H1 (cell line): ENCODE results near the gene CRTC3. TPM values are rescaled to one million over a fixed set of nuclear protein-coding genes. Genes with fewer than 3 reads are reported as not detected.

Experiments
- CTCF ChIA-PET: fragments of 300-600 bp; sonication (Branson Sonifier 250); formaldehyde crosslinking; loops from one replicate; lab custom pipeline; 2021; ENCODE audit not compliant: partially characterized antibody; lab: Charles Lee
- POLR2A ChIA-PET: fragments of 300-600 bp; sonication (Branson Sonifier 250); formaldehyde crosslinking; loops from one replicate; lab custom pipeline; 2021; ENCODE audit warnings: inconsistent platforms; ENCODE audit not compliant: partially characterized antibody; lab: Charles Lee
- DNase-seq, 2 experiments: peaks; one replicate each; pipeline versions ENCODE4 v3.0.0 to v3.0.0-alpha.2; 2010 to 2022; ENCODE audit warnings: low spot score in 2 of 2, low read depth in 1 of 2, mixed read lengths in 1 of 2
- FAIRE-seq: peaks from 2 replicates; lab custom pipeline; 2011; peaks lifted over from hg19 to GRCh38; lab: Jason Lieb, UNC
- H2AFZ ChIP-seq: 2 replicates; pipeline ENCODE4 v1.8.1; 2012; ENCODE audit warnings: low read length, inconsistent platforms
- H2AK5ac ChIP-seq: 2 replicates; pipeline ENCODE4 v1.6.1; 2013; ENCODE audit warnings: low read depth, low read length
- H2BK120ac ChIP-seq: replicated peaks from 2 replicates; pipeline ENCODE3; 2013; ENCODE audit warnings: low read depth, low read length, inconsistent platforms
- H2BK12ac ChIP-seq: 2 replicates; pipeline ENCODE4 v1.6.1; 2013; ENCODE audit warnings: low read depth, low read length
- H2BK15ac ChIP-seq: 2 replicates; pipeline ENCODE4 v1.6.1; 2013; ENCODE audit warnings: low read length
- H2BK20ac ChIP-seq: 2 replicates; pipeline ENCODE4 v1.6.1; 2013; ENCODE audit warnings: low read length
- H2BK5ac ChIP-seq: 2 replicates; pipeline ENCODE4 v1.6.1; 2013; ENCODE audit warnings: low read depth, low read length
- H3K14ac ChIP-seq: 2 replicates; pipeline ENCODE4 v1.6.1; 2013; ENCODE audit warnings: inconsistent platforms; ENCODE audit not compliant: insufficient read length
- H3K18ac ChIP-seq: 2 replicates; pipeline ENCODE4 v1.6.1; 2013; ENCODE audit warnings: low read length; ENCODE audit errors: extremely low read depth
- H3K23ac ChIP-seq: 2 replicates; pipeline ENCODE4 v1.6.1; 2013; ENCODE audit warnings: inconsistent platforms; ENCODE audit not compliant: insufficient read length
- H3K23me2 ChIP-seq: 2 replicates; pipeline ENCODE4 v1.6.1; 2013; ENCODE audit warnings: low read depth, low read length
- H3K27ac ChIP-seq: 2 replicates; pipeline ENCODE4 v1.6.1; 2011; ENCODE audit warnings: low read depth, low read length, inconsistent platforms
- H3K27me3 ChIP-seq, 4 experiments: replicated peaks in 1 of 4; 1 replicate in 1 of 4; 2 replicates in 3 of 4; pipeline versions ENCODE4 v1.6.1 to v1.8.1; 2011 to 2013; ENCODE audit warnings: low read length in 3 of 4, mild to moderate bottlenecking in 3 of 4, inconsistent platforms in 2 of 4, mixed read lengths in 2 of 4, moderate library complexity in 1 of 4; ENCODE audit not compliant: control insufficient read depth in 3 of 4, insufficient read depth in 3 of 4; ENCODE audit errors: extremely low read depth in 1 of 4
- H3K36me3 ChIP-seq, 4 experiments: 2 replicates each; pipeline versions ENCODE4 v1.6.1 to v1.8.1; 2011 to 2013; ENCODE audit warnings: mild to moderate bottlenecking in 4 of 4, low read length in 3 of 4, moderate library complexity in 2 of 4, control low read depth in 1 of 4, inconsistent platforms in 1 of 4; ENCODE audit not compliant: insufficient read depth in 4 of 4, control insufficient read depth in 2 of 4
- H3K4ac ChIP-seq: replicated peaks from 2 replicates; pipeline ENCODE3; 2013; ENCODE audit warnings: low read length, low read depth, mixed read lengths, inconsistent platforms; ENCODE audit not compliant: insufficient read length
- H3K4me1 ChIP-seq, 4 experiments: replicated peaks in 1 of 4; 1 replicate in 1 of 4; 2 replicates in 3 of 4; pipeline versions ENCODE4 v1.6.1 to v1.8.1; 2011 to 2013; ENCODE audit warnings: low read length in 3 of 4, inconsistent platforms in 2 of 4, mixed read lengths in 1 of 4; ENCODE audit not compliant: insufficient read depth in 4 of 4, control insufficient read depth in 3 of 4
- H3K4me2 ChIP-seq, 2 experiments: 2 replicates each; pipeline versions ENCODE4 v1.6.1 to v1.8.1; 2011 to 2013; ENCODE audit warnings: low read depth in 2 of 2, low read length in 2 of 2, control low read depth in 1 of 2, inconsistent platforms in 1 of 2, mild to moderate bottlenecking in 1 of 2; ENCODE audit not compliant: insufficient read depth in 1 of 2
- H3K4me3 ChIP-seq, 4 experiments: fragments of 200-600, 300-600 bp in 1 of 4; sonication (generic), shearing (Covaris generic), sonication (Bioruptor Twin) in 1 of 4; 2 replicates each; pipeline versions ENCODE4 v1.5.1 to v1.8.1; 2011 to 2016; ENCODE audit warnings: low read length in 4 of 4, low read depth in 3 of 4, control low read depth in 2 of 4, inconsistent platforms in 2 of 4, mild to moderate bottlenecking in 2 of 4, mixed read lengths in 1 of 4, moderate library complexity in 1 of 4; ENCODE audit not compliant: insufficient read depth in 2 of 4; ENCODE audit errors: extremely low read depth in 1 of 4
- H3K56ac ChIP-seq: replicated peaks from 2 replicates; pipeline ENCODE3; 2013; ENCODE audit warnings: low read depth, mild to moderate bottlenecking, mixed read lengths, low read length, inconsistent platforms; ENCODE audit not compliant: insufficient read length
- H3K79me1 ChIP-seq: 2 replicates; pipeline ENCODE4 v1.6.1; 2013; ENCODE audit warnings: low read depth, low read length, control low read depth
- H3K79me2 ChIP-seq, 2 experiments: 2 replicates each; pipeline versions ENCODE4 v1.6.1 to v1.8.1; 2012 to 2013; ENCODE audit warnings: low read length in 2 of 2, mild to moderate bottlenecking in 2 of 2, inconsistent platforms in 1 of 2; ENCODE audit not compliant: insufficient read depth in 2 of 2, control insufficient read depth in 1 of 2
- H3K9ac ChIP-seq, 4 experiments: replicated peaks in 1 of 4; 1 replicate in 1 of 4; 2 replicates in 3 of 4; pipeline versions ENCODE4 v1.6.1 to v1.8.1; 2011 to 2013; ENCODE audit warnings: low read depth in 3 of 4, low read length in 3 of 4, control low read depth in 2 of 4, mild to moderate bottlenecking in 2 of 4, moderate library complexity in 2 of 4, inconsistent platforms in 1 of 4; ENCODE audit errors: extremely low read depth in 1 of 4
- H3K9me3 ChIP-seq, 2 experiments: 2 replicates each; pipeline versions ENCODE4 v1.6.1 to v1.8.1; 2012 to 2013; ENCODE audit warnings: mild to moderate bottlenecking in 2 of 2, moderate library complexity in 2 of 2, control low read depth in 1 of 2, inconsistent platforms in 1 of 2, low read depth in 1 of 2, low read length in 1 of 2, mixed read lengths in 1 of 2; ENCODE audit not compliant: insufficient read depth in 2 of 2
- H4K20me1 ChIP-seq, 2 experiments: replicated peaks in 1 of 2; 2 replicates each; pipeline versions ENCODE3 to v1.8.1; 2011 to 2013; ENCODE audit warnings: inconsistent platforms in 2 of 2, low read length in 2 of 2, mild to moderate bottlenecking in 1 of 2; ENCODE audit not compliant: insufficient read depth in 2 of 2, control insufficient read depth in 1 of 2
- H4K5ac ChIP-seq: 2 replicates; pipeline ENCODE4 v1.6.1; 2013; ENCODE audit warnings: low read length, low read depth, mixed read lengths, inconsistent platforms; ENCODE audit not compliant: insufficient read length
- H4K8ac ChIP-seq: 2 replicates; pipeline ENCODE4 v1.8.0; 2013; ENCODE audit warnings: mild to moderate bottlenecking, moderate library complexity, low read length, inconsistent platforms; ENCODE audit not compliant: insufficient read depth; ENCODE audit errors: extremely low read depth
- H4K91ac ChIP-seq: replicated peaks from 2 replicates; pipeline ENCODE3; 2013; ENCODE audit warnings: low read length, mixed read lengths, inconsistent platforms; ENCODE audit not compliant: insufficient read length
- BCL11A ChIP-seq, 2 experiments: IDR thresholded peaks; one replicate each; pipeline ENCODE4 v1.6.1; 2011; ENCODE audit warnings: low read depth in 2 of 2, low read length in 2 of 2, mild to moderate bottlenecking in 2 of 2
- CTCF ChIP-seq, 3 experiments: IDR thresholded peaks; 1 replicate in 2 of 3; 2 replicates in 1 of 3; pipeline versions ENCODE4 v1.5.1 to v1.6.1; 2011; ENCODE audit warnings: low read length in 3 of 3, mild to moderate bottlenecking in 3 of 3, inconsistent platforms in 2 of 3, low read depth in 1 of 3, moderate library complexity in 1 of 3; ENCODE audit not compliant: insufficient read depth in 1 of 3; ENCODE audit errors: control extremely low read depth in 1 of 3
- WGBS, 2 experiments: shearing (Covaris generic) in 1 of 2; methylation state at CpG; one replicate each; pipeline versions ENCODE4 v1.1.6 to v1.1.7; 2013 to 2015; ENCODE audit warnings: low lambda C conversion rate in 2 of 2, mixed read lengths in 2 of 2, inconsistent platforms in 1 of 2, low coverage in 1 of 2, missing lambda C conversion rate in 1 of 2; ENCODE audit not compliant: insufficient replicate concordance in 2 of 2, insufficient coverage in 1 of 2, insufficient read length in 1 of 2; ENCODE audit errors: extremely low coverage in 1 of 2, missing lambda C conversion rate in 1 of 2; 5-methylcytosine and 5-hydroxymethylcytosine counted together
- polyA plus RNA-seq, 7 experiments: library from polyadenylated mRNA; depleted of rRNA in 3 of 7; stranded (reverse) in 5 of 7; unstranded in 2 of 7; fragments of >200 nt in 5 of 7; fragments of 200-250 nt in 2 of 7; gene quantifications; 1 replicate in 5 of 7; 2 replicates in 1 of 7; 4 replicates in 1 of 7; pipeline versions ENCODE4 v1.2.1 to v1.2.3, GENCODE V29; 2011 to 2013; ENCODE audit warnings: missing spikeins in 2 of 7, mixed read lengths in 2 of 7
- total RNA-seq: library from RNA; stranded (reverse); fragmentation: NEBNext Ultra II Directional; extraction: Animal tissue kit (Norgen Biotek cat#: 25700); gene quantifications from 2 replicates; pipeline ENCODE4 v1.2.1, GENCODE V29; 2021

The CRTC3 gene
- total and polyA plus RNA-seq, 2 of the 8 experiments (the other 6 are each of a cell fraction or from before 2014, with no cell fraction given): 5.0 to 5.3 TPM

GRCh38 chr15:90618330-90619125, 88.8 kb downstream of the CRTC3 start:
- Histone ChIP-seq H3K9ac (no peak overlapping the region), H3K27ac (no peak overlapping the region), H3K23me2 (no peaks in the 10 kb centered on the region), H2AK5ac (no peak overlapping the region), H3K56ac (no peak overlapping the region), H2BK15ac (no peak overlapping the region), H3K4me3 (no peak overlapping the region), H4K91ac (no peak overlapping the region), H3K27me3 (no peaks in the 10 kb centered on the region), H3K18ac (no peak overlapping the region), H4K5ac (no peak overlapping the region), H4K8ac (no peak overlapping the region), H4K20me1 (no peaks in the 10 kb centered on the region), H2BK5ac (no peak overlapping the region), H3K14ac (no peak overlapping the region), H2AFZ (no peak overlapping the region), H3K4me2 (no peak overlapping the region), H3K79me2 (no peaks in the 10 kb centered on the region), H3K4ac (no peak overlapping the region), H3K4me1 (peaks cover 0 to 3% (median 0%) of the 10 kb centered on the region in 4 experiments; a peak in 2 of 7 replicates), H2BK120ac (no peak overlapping the region), H3K23ac (no peak overlapping the region), H2BK20ac (no peak overlapping the region), H3K36me3 (no peaks in the 10 kb centered on the region), H3K9me3 (no peaks in the 10 kb centered on the region), H2BK12ac (no peak overlapping the region), H3K79me1 (no peaks in the 10 kb centered on the region)
- ChIA-PET CTCF (interaction anchor here (0.6 to 1.8 kb wide), 19 partner anchors 8 to 646 kb away, joined by 3 to 10 read pairs (median 3); no protein-coding TSS in a partner anchor), POLR2A (interaction anchor here (0.7 kb wide), 1 partner anchor 9 kb away, joined by 3 read pairs; no protein-coding TSS in a partner anchor)
- DNase-seq (no peak), FAIRE-seq (no peak)
- WGBS, 2 experiments: 83% methylated on average over 4 of the region's 4 CpGs; no CpG with 5 or more reads in 1 of the 2 experiments
- TF ChIP-seq CTCF (IDR thresholded peaks at IDR 0.05; ENCODE audit: control extremely low read depth in 1 of 3, insufficient read depth in 1 of 3, low read depth in 1 of 3, low read length in 3 of 3) (peak in 2 of 3 experiments; percentile 3 to 11; a peak in 2 of 4 replicates), BCL11A (IDR thresholded peaks at IDR 0.05; ENCODE audit: low read depth in 2 of 2, low read length in 2 of 2) (no peak)
